ENCODE measurements around the gene SIRPA. TPM values are rescaled to one million over a fixed set of nuclear protein-coding genes. Genes with fewer than 3 reads are reported as not detected.
A peak's percentile ranks its signal among the peaks of the same experiment; 100 is the strongest.

Gene SIRPA
- polyA plus RNA-seq, 6 donors from 2014 or later: 0.24 to 0.44 (median 0.26) TPM; not detected in 2

- peaks cover 10 to 26% (median 14%) of the 10 kb centered on the region in 3 donors for H3K4me1 Mint-ChIP-seq
- H3K27me3 Mint-ChIP-seq: peaks cover 18 to 43% (median 23%) of the 10 kb centered on the region in 3 donors
- DNase-seq: no peak
- no peaks in the 10 kb centered on the region for H3K36me3 Mint-ChIP-seq
- H3K9me3 Mint-ChIP-seq: no peaks in the 10 kb centered on the region
- H3K4me3 Mint-ChIP-seq: peak overlapping the region in 1 of 8 donors; percentile 35
- no peak overlapping the region for H3K27ac Mint-ChIP-seq
- no peak for ATAC-seq (ENCODE audit: low read depth in 2 of 2)
Measured at GRCh38 chr20:1945134-1945618, 50.0 kb downstream of the SIRPA start.

GRCh38 chr20:1945660-1946059 is 50.5 kb downstream of the SIRPA start:
- Mint-ChIP-seq H3K4me1 (peaks cover 10 to 31% (median 14%) of the 10 kb centered on the region in 3 donors), H3K27ac (no peak overlapping the region), H3K9me3 (no peaks in the 10 kb centered on the region), H3K27me3 (peaks cover 18 to 43% (median 23%) of the 10 kb centered on the region in 3 donors), H3K4me3 (no peak overlapping the region), H3K36me3 (no peaks in the 10 kb centered on the region)
- DNase-seq (no peak), ATAC-seq (ENCODE audit: low read depth in 2 of 2) (no peak)

GRCh38 chr20:1946442-1946761 is 51.2 kb downstream of the SIRPA start:
- Mint-ChIP-seq H3K4me1 (peaks cover 13 to 35% (median 19%) of the 10 kb centered on the region in 3 donors), H3K27me3 (peaks cover 18 to 43% (median 23%) of the 10 kb centered on the region in 3 donors), H3K36me3 (no peaks in the 10 kb centered on the region), H3K27ac (peak overlapping the region in 4 of 6 donors; percentile 12 to 94 (median 70)), H3K4me3 (peak overlapping the region; percentile 41 to 89 (median 84)), H3K9me3 (no peaks in the 10 kb centered on the region)
- peak in 1 of 2 donors; percentile 64 for ATAC-seq (ENCODE audit: low read depth in 2 of 2)
- DNase-seq: no peak

- peak; percentile 27 to 49 for ATAC-seq (ENCODE audit: low read depth in 2 of 2)
- DNase-seq: no peak
- Mint-ChIP-seq H3K27me3 (peaks cover 18 to 37% (median 23%) of the 10 kb centered on the region in 3 donors), H3K4me3 (peak overlapping the region; percentile 41 to 89 (median 84)), H3K27ac (peak overlapping the region in 5 of 6 donors; percentile 12 to 94 (median 69)), H3K4me1 (peaks cover 17 to 39% (median 24%) of the 10 kb centered on the region in 3 donors), H3K36me3 (no peaks in the 10 kb centered on the region), H3K9me3 (no peaks in the 10 kb centered on the region)
Measured at GRCh38 chr20:1946762-1947534, 51.7 kb downstream of the SIRPA start.

- peak overlapping the region in 6 of 8 donors; percentile 1 to 81 (median 54) for H3K4me3 Mint-ChIP-seq
- ATAC-seq (ENCODE audit: low read depth in 2 of 2): no peak
- H3K9me3 Mint-ChIP-seq: no peaks in the 10 kb centered on the region
- H3K27ac Mint-ChIP-seq: no peak overlapping the region
- H3K4me1 Mint-ChIP-seq: peaks cover 18 to 45% (median 29%) of the 10 kb centered on the region in 3 donors
- H3K27me3 Mint-ChIP-seq: peaks cover 16 to 32% (median 23%) of the 10 kb centered on the region in 3 donors
- no peak for DNase-seq
- H3K36me3 Mint-ChIP-seq: no peaks in the 10 kb centered on the region
Measured at GRCh38 chr20:1947535-1947846, 52.3 kb downstream of the SIRPA start.

GRCh38 chr20:1949347-1950100 is 54.3 kb downstream of the SIRPA start:
- no peaks in the 10 kb centered on the region for H3K9me3 Mint-ChIP-seq
- ATAC-seq (ENCODE audit: low read depth in 2 of 2): no peak
- H3K27ac Mint-ChIP-seq: peak overlapping the region in 2 of 6 donors; percentile 21 to 73
- peaks cover 33 to 65% (median 46%) of the 10 kb centered on the region in 3 donors for H3K4me1 Mint-ChIP-seq
- no peak overlapping the region for H3K4me3 Mint-ChIP-seq
- H3K27me3 Mint-ChIP-seq: peaks cover 6 to 14% (median 8%) of the 10 kb centered on the region in 3 donors
- no peaks in the 10 kb centered on the region for H3K36me3 Mint-ChIP-seq
- DNase-seq: no peak

- Mint-ChIP-seq H3K4me1 (peaks cover 39 to 72% (median 54%) of the 10 kb centered on the region in 3 donors), H3K36me3 (no peaks in the 10 kb centered on the region), H3K27me3 (peaks cover 0 to 10% (median 6%) of the 10 kb centered on the region in 3 donors), H3K9me3 (no peaks in the 10 kb centered on the region), H3K27ac (no peak overlapping the region), H3K4me3 (peak overlapping the region in 1 of 8 donors; percentile 70)
- no peak for DNase-seq
- no peak for ATAC-seq (ENCODE audit: low read depth in 2 of 2)
Measured at GRCh38 chr20:1950836-1951235, 55.6 kb downstream of the SIRPA start.

- peaks cover 39 to 76% (median 52%) of the 10 kb centered on the region in 3 donors for H3K4me1 Mint-ChIP-seq
- peaks cover 0 to 10% (median 6%) of the 10 kb centered on the region in 3 donors for H3K27me3 Mint-ChIP-seq
- peak overlapping the region in 2 of 8 donors; percentile 9 to 58 for H3K4me3 Mint-ChIP-seq
- H3K9me3 Mint-ChIP-seq: no peaks in the 10 kb centered on the region
- no peak for DNase-seq
- H3K36me3 Mint-ChIP-seq: no peaks in the 10 kb centered on the region
- no peak for ATAC-seq (ENCODE audit: low read depth in 2 of 2)
- peak overlapping the region in 4 of 6 donors; percentile 6 to 100 (median 50) for H3K27ac Mint-ChIP-seq
Measured at GRCh38 chr20:1951436-1952115, 56.4 kb downstream of the SIRPA start.

GRCh38 chr20:1952737-1953530 is 57.7 kb downstream of the SIRPA start:
- Mint-ChIP-seq H3K36me3 (no peaks in the 10 kb centered on the region), H3K9me3 (no peaks in the 10 kb centered on the region), H3K4me1 (peaks cover 33 to 68% (median 47%) of the 10 kb centered on the region in 3 donors), H3K27me3 (peaks cover 0 to 2% (median 1%) of the 10 kb centered on the region in 3 donors), H3K4me3 (peak overlapping the region; percentile 36 to 97 (median 86)), H3K27ac (peak overlapping the region; percentile 25 to 100 (median 98))
- DNase-seq (peak; percentile 25), ATAC-seq (ENCODE audit: low read depth in 2 of 2) (peak; percentile 17 to 24)

GRCh38 chr20:1953621-1954020 is 58.4 kb downstream of the SIRPA start:
- peak overlapping the region; percentile 80 to 97 (median 89) for H3K4me3 Mint-ChIP-seq
- H3K27ac Mint-ChIP-seq: peak overlapping the region; percentile 96 to 100 (median 99)
- no peaks in the 10 kb centered on the region for H3K9me3 Mint-ChIP-seq
- H3K36me3 Mint-ChIP-seq: no peaks in the 10 kb centered on the region
- peak; percentile 50 for DNase-seq
- no peaks in the 10 kb centered on the region for H3K27me3 Mint-ChIP-seq
- peaks cover 33 to 67% (median 44%) of the 10 kb centered on the region in 3 donors for H3K4me1 Mint-ChIP-seq
- ATAC-seq (ENCODE audit: low read depth in 2 of 2): peak; percentile 23 to 44

- Mint-ChIP-seq H3K4me3 (peak overlapping the region in 6 of 8 donors; percentile 40 to 97 (median 44)), H3K36me3 (peaks cover 6% of the 10 kb centered on the region in 2 donors), H3K27me3 (no peaks in the 10 kb centered on the region), H3K27ac (peak overlapping the region; percentile 45 to 100 (median 74)), H3K9me3 (peaks cover 0 to 7% (median 0%) of the 10 kb centered on the region in 7 donors), H3K4me1 (peaks cover 29 to 56% (median 40%) of the 10 kb centered on the region in 3 donors)
- ATAC-seq (ENCODE audit: low read depth in 2 of 2) (no peak), DNase-seq (no peak)
Measured at GRCh38 chr20:1955217-1955616, 60.0 kb downstream of the SIRPA start.

GRCh38 chr20:1958426-1958825 is 63.2 kb downstream of the SIRPA start:
- H3K27ac Mint-ChIP-seq: peak overlapping the region in 1 of 6 donors; percentile 59
- DNase-seq (no peak), ATAC-seq (ENCODE audit: low read depth in 2 of 2) (no peak)
- H3K36me3 Mint-ChIP-seq: peaks cover 6 to 8% of the 10 kb centered on the region in 2 donors
- peaks cover 15 to 32% (median 24%) of the 10 kb centered on the region in 3 donors for H3K4me1 Mint-ChIP-seq
- no peak overlapping the region for H3K4me3 Mint-ChIP-seq
- H3K27me3 Mint-ChIP-seq: peaks cover 0 to 16% (median 5%) of the 10 kb centered on the region in 3 donors
- peaks cover 0 to 8% (median 2%) of the 10 kb centered on the region in 7 donors for H3K9me3 Mint-ChIP-seq
